ENCODE data around the gene AMPH. TPM values are rescaled to one million over a fixed set of nuclear protein-coding genes. Genes with fewer than 3 reads are reported as not detected.

AMPH gene
- not detected in 5 replicates for total RNA-seq (2022; extraction: Qiagen RNA extraction; ENCODE audit: low read depth)

DNA sequence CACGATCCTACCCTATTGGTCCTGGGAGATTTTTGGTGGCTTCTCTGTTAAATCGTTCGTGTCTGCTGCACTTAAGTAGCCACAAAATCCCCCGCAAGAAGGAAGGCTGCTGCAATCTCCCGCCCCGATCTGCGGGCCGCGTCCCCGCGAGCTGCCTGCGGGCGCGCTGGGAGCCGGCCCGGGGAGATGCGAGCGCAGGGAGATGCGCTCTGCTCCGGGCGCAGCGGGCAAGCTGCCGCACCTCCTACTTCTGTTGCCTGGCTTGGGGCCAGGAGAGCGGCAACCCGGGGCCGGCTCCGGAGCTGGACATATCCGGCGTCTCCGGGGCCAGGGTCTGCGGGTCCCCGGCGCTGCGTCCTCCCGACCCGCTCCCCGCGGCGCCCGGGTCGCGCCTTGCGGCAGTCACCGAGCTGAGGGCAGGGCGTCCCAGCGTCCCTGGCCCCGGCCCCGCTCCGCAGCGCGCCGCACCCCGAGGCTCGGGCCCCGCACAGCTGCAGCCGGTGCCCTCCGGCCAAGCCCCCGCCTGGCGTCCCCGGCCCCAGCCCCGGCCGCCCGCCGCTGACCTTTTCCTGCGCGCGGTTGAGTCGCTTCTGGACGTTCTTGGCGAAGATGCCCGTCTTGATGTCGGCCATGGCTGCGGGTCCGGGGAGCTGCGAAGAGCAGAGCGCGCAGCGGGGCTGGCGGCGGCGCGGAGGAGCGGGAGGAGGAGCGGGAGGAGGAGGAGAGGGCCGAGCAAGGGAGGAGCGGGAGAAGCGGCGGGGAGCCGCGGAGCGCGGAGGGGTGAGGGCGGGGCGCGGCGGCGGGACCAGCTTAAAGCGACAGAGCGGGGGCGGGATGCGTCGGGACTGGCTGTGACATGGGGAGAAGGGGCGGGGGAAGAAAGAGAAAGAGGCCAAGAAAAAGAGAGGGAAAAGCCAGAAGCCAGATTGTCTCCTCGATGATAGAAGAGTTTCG, at the start of gene AMPH:
Gene AMPH, minus strand, starts transcription at position 654 of the 954 bp plus-strand sequence. Its CDS starts 22 bp downstream, at position 632.

Measured in A549 treated with RU486 at 1 μM for 4 hours (cell line).